Right ventricle myocardium superior (tissue), 1 donor: ENCODE measurements around the gene CHD5. TPM values are rescaled to one million over a fixed set of nuclear protein-coding genes. Genes with fewer than 3 reads are reported as not detected.

Source experiments
- ATAC-seq: fragments of 200-7000 bp; cut with Tn5 transposase; one replicate; pipeline ENCODE4 v1.9.1; 2020; ENCODE audit warnings: mild to moderate bottlenecking; ENCODE audit not compliant: poor library complexity
- DNase-seq: peaks from one replicate; pipeline ENCODE4 v3.0.0-alpha.2; 2020
- intact Hi-C: fragments of 100-400 bp; cut with DNase I; formaldehyde crosslinking; loops from one replicate; pipeline ENCODE4 v1.11.2; 2022
- total RNA-seq: library from RNA; stranded (reverse); fragmentation: NEBNext Ultra II Directional; extraction: Animal tissue kit (Norgen Biotek cat#: 25700); gene quantifications from one replicate; pipeline ENCODE4 v1.2.1, GENCODE V29; 2021
- donor health status: DM: no; HTN: yes; CAD: no; lungs with severe emphysema.

CHD5 gene
- total RNA-seq, 1 donor from 2014 or later, result not detected

GRCh38 chr1:6109688-6110087, 70.4 kb downstream of the CHD5 start:
- ATAC-seq (no peak), DNase-seq (peak; percentile 30)
- intact Hi-C loops, result no loop called here

- intact Hi-C loops, result no loop called here
Observed at GRCh38 chr1:6108937-6109614, 71.0 kb downstream of the CHD5 start.

DNA sequence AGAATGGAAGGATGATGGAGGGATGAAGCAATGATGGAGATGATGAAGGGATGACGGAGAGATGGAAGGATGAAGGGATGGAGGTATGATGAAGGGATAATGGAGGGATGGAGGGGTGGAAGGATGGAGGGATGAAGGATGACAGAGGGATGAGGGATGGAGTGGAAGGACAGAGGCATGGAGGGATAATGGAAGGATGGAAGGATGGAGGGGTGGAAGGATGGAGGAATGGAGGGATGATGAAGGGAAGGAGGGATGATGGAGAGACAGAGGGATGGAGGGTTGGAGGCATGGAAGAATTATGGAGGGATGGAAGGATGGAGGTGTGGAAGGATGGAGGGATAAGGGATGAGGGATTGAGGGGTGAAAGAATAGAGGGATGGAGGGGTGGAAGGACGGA, 71.6 kb downstream of the CHD5 start:
- intact Hi-C loops, result no loop called here

More at GRCh38 chr1:6108937-6109614, 71.0 kb downstream of the CHD5 start:
- peak; percentile 44 for DNase-seq
- peak; percentile 55 for ATAC-seq

GRCh38 chr1:6107409-6108356, 72.4 kb downstream of the CHD5 start:
- intact Hi-C loops, result no loop called here
- no peak for ATAC-seq
- no peak for DNase-seq

More for the DNA sequence above, 71.6 kb downstream of the CHD5 start:
- ATAC-seq (no peak), DNase-seq (no peak)

DNA sequence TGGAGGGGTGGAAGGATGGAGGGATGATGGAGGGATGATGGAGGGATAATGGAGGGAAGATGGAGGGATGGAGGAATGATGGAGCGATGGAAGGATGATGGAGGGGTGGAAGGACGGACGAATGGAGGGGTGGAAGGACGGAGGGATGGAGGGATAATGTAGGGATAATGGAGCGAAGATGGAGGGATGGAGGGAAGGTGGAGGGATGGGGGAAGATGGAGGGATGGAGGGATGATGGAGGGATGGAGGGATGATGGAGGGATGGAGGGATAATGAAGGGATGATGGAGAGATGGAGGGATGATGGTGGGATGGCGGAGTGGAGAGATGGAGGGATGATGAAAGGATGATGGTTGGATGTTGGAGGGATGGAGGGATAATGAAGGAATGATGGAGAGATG, 73.1 kb downstream of the CHD5 start:
- ATAC-seq (no peak), DNase-seq (no peak)
- intact Hi-C loops, result no loop called here

- ATAC-seq (no peak), DNase-seq (peak; percentile 22)
- intact Hi-C loops, result no loop called here
Observed at GRCh38 chr1:6106321-6106731, 73.8 kb downstream of the CHD5 start.

GRCh38 chr1:6105763-6106162, 74.4 kb downstream of the CHD5 start:
- DNase-seq (peak; percentile 5), ATAC-seq (no peak)
- intact Hi-C loops, result no loop called here

- intact Hi-C loops, result no loop called here
- ATAC-seq, result no peak
- peak; percentile 20 for DNase-seq
Observed at GRCh38 chr1:6105218-6105679, 74.9 kb downstream of the CHD5 start.

DNA sequence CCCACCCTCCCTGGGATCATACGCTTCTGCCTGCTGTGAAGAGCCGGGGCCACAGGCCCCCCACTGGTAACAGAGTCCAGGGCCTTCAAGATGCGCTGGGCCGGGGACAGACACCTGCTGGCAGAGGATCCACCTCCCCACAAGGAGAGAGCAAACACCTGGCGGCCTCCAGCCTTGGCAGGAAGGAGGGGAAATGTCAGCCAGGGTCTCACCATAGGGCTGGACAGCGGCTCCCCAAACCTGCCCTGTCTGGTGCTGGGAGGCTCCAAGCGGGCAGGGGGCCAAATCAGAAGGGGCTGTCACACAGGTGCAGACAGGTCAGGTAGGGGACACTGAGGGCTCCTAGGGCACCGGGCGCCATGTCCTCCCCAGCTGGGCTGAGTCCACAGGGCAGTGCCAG, 75.5 kb downstream of the CHD5 start:
- DNase-seq, result peak; percentile 20
- intact Hi-C loops, result no loop called here
- ATAC-seq, result no peak

- intact Hi-C loops, result no loop called here
- DNase-seq, result peak; percentile 21
- no peak for ATAC-seq
Observed at GRCh38 chr1:6103854-6104530, 76.1 kb downstream of the CHD5 start.

- no peak for ATAC-seq
- DNase-seq, result peak; percentile 32
- intact Hi-C loops, result no loop called here
Observed at GRCh38 chr1:6103111-6103853, 76.8 kb downstream of the CHD5 start.

DNA sequence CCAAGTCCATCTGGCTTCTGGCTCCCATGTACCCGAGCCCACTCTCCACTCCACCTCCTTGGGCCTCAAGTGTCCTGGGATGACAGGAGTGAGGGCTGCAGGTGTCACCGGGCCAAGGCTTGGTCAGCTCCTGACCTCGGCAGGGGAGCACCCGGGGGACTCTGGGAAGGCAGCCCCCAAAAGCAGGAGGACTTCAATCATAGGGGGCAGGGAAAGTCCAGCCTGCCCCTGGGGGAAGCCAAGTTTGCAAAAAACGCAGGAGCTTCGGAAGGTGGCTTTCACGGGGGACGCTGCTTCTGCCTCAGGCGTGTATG, 77.6 kb downstream of the CHD5 start:
- DNase-seq (peak; percentile 23), ATAC-seq (no peak)
- intact Hi-C loops, result no loop called here

- intact Hi-C loops, result no loop called here
- ATAC-seq, result no peak
- peak; percentile 18 for DNase-seq
Observed at GRCh38 chr1:6101826-6102531, 78.1 kb downstream of the CHD5 start.

DNA sequence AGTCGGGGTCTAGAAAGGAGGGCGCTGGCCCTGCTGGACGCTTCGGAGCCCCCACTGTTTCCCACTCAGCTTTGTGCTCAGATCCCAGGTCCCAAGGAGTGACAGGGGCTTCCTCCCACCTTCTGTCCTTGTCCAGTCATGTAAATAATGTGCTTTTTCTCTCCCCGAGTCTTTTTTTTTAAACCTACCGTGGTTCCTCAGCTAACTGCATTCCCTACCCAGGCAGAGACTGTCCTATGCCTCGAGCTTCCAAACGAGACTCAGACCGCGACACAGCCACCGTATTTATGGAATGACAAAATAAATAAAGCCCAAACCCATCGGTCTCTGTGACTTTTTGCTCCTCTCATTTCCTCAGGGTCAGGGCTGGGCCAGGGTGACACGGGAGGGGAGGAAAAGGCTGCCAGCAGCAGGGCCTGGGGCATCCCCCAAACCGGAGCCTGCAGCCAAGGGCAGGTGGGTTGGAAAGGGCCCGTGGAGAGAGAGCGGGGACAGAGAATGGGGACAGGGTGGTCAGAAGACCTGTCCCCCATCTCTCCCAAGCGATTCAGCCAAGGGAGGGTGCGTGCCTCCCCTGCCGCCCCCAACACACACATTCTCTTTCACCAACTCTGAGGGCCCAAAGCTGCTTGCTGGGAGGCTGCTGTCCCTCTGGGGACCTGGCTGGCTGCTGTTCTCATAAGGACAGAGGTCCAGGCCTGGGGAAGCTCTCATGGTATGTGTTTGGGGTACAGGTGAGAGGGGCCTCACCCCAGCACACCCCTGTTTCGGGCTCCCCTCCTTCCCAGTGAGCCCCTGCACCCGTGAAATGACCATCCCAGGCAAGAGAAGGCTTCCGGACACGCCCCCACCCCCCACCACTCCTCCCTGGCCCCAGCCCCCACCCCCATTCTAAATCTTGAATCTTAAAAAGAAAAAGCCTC, 79.0 kb downstream of the CHD5 start:
- peak; percentile 17 for DNase-seq
- intact Hi-C loops, result no loop called here
- no peak for ATAC-seq

- no peak for ATAC-seq
- intact Hi-C loops, result no loop called here
- DNase-seq, result peak; percentile 44
Observed at GRCh38 chr1:6099787-6100765, 80.0 kb downstream of the CHD5 start.

GRCh38 chr1:6099297-6099696, 80.8 kb downstream of the CHD5 start:
- DNase-seq (peak; percentile 30), ATAC-seq (no peak)
- intact Hi-C loops, result no loop called here
